Jurkat, Clone E6-1 (cell line): ENCODE results near the gene SPINK8.
A peak's percentile ranks its signal among the peaks of the same experiment; 100 is the strongest.
"Not testable (repeated sequence)": the region's sequence is repeated elsewhere in the genome, so short reads cannot be mapped to it uniquely, and the experiment has no call there.

Experiments used
- DNase-seq: peaks from one replicate; pipeline ENCODE4 v3.0.0-alpha.2; 2011; ENCODE audit warnings: low read depth, low spot score
- H3K4me3 ChIP-seq: 2 replicates; pipeline ENCODE4 v1.5.1; 2011; ENCODE audit warnings: mild to moderate bottlenecking, low read length, control low read depth, moderate library complexity

SPINK8 gene

DNA sequence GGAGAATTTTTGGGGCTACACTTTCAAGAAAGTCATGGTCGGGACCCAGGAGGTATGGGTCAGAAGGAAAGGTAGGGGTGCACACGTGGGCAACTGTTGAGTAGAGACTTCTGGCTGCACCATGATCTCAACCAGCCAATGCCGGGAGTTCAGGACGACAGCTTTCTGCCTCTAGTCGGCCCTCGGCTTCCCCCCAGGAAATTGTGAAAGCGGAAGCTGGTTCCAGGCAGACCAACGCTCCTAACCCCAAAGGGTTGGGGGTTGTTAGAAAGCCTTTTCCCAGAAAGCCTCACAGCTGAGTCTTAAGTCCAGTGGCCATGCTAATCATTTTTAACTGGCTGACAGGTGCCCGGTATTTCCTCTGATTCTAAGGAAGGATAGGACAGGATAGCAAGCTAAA lies 1.8 kb upstream of the SPINK8 start:
- not testable (repeated sequence) for DNase-seq, H3K4me3 ChIP-seq

DNA sequence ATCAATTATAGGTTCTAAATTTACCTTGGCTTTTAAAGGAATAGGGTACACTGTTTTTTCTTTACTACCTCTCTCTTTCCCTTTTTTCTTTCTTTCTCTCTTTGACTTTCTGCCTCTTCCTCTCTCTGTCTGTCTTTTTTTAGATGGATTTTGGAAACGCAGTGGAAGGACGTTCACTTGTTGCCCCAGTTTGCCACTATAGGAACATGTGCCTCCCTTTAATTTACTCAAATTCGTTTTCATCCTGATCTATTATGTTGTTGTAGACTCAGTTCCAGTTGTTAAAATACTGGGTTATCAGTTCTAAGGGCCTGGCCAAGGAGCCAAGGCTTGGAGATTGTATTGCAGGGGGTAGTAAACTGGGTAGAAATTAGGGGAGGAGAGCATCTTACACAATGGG lies 1.1 kb upstream of the SPINK8 start:
- DNase-seq, result no peak
- H3K4me3 ChIP-seq, result no peak overlapping the region

DNA sequence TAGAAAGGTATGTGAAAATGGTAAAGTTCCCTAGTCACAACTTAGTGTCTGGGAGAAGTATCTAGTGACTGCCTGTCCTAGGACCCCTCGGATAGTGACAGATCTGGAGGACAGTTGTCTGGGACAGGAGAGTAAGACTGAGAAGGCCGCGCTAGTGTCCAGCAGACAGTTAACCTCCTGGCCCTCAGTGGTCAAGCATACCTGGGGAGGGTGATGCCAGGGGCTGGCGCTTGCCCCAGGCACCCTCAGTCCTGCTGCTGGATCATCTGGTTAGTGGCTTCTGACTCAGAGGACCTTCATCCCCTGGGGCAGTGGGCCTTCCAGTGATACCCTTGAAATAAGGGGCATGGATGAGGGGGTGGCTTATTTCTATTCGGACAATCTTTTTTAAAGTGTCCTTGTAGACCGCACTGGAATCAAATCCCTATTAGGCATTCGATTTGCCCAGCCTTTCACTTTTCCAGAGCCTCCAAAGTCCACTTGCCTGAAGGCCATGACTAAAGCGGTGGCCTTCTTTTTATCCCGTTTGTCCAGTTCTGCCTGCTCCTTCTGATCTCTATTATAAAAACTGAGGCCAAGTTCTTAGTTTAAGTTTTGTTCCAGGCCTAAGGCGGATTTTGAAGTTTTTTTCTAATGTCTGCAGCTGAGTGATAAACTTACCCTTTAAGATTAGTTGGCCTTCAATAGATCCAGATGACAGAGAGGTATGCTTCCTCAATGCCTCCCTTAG lies 1.6 kb downstream of the SPINK8 start:
- H3K4me3 ChIP-seq, DNase-seq: not testable (repeated sequence)

DNA sequence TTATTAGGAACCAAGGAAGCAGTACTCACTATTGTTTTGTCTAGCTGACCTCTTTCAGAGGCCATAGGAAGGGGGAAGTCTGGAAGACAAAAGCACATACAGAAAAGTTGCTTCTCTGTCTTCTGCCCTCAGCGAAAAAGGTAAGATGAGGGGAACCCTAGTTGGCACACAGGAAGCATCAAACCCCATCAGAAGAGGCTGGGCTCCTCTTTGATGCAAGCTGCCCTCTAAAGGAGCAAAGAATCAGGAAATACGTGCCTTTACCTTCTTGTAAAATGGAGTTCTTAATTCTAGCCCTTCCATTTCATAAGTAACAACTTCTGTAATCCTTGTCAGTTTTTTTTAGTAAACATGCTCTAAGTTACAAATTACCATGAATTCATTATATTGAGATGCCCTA lies 12.5 kb downstream of the SPINK8 start:
- H3K4me3 ChIP-seq, result no peak overlapping the region
- no peak for DNase-seq

DNA sequence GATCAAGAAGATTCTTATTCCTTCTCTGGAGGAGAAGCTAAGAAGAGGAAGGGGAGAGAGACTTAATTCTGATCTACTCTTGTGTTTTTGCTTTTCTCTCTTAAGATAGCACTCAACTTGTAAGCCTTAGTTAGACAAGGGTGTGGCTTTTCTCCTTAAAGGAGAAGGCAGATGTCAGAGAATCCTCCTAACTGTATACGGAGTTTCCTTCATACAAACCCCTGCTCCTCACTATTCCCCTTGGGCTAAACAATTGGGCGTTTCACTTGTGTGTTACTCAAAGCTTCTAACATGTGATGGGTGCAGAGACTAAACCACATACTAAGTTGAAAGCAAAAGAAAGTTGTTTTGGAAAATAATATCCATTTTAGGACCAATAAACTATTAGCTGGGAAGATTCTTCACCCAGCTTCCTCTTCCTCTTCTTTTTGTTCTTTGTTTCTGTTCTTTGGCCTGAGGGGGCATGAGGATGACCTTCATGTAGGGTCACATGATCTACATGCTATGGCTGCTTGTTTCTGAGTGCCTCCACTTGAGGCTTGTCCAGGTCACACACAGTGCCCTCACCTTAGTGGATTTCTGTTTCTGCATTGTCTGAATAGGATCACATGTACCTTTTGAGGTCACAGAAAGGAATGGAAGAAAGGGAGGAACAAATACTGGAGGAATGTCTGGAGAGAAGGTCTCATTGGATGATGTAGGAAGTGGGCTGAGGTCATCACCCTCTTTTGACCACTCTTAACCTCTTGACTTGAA lies 14.6 kb downstream of the SPINK8 start:
- no peak for DNase-seq
- no peak overlapping the region for H3K4me3 ChIP-seq

DNA sequence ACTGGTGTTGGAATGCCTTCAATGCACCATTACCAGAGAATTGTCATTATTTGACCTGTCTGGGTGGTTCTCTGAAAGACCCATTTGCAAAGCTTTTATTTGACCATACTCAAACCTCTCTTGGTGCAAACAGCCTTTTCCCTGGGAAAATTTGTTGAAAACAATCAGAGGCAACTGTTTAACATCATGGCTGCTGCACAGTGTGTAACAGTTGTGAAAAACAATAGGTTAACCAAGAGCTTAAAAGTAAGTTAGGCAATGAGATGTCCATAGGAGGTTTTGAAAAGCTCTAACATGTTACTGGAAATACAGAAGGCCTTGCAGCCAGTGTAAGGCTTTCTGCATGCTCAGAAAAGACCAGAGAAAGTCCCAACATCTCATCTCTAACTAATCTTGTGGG lies 18.9 kb downstream of the SPINK8 start:
- DNase-seq, result no peak
- no peak overlapping the region for H3K4me3 ChIP-seq

DNA sequence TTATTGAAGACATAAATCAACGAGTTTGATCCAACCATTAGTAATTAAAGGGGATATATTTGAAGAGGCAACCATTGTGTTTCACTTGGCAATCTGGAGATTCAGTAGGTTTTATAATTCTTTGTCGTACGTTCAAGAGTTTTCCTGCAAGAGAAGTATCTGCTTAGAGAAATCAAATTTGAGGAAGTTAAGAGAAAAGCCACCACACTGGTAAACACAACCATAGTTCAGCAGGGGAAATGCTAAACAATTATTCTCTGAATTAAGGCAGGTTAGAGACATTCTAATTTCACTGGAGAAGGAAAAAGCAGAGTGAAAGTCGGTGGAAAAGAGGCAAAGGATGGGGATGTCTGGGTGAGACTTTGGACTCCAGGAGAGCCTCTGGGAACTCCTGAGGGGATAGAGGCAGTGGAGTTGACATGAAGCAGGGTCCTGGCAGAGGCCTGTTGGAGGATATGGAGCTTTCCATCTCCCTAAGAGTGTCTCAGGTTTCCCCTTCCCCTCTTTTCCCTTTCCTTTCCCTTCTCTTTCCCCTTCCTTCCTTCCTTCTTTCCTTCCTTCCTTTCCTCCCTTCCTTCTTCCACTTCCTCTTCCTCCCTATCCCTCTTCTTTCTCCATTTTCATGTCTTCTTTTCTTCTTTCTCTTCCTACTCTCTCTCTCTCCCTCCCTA lies 26.5 kb downstream of the SPINK8 start:
- no peak overlapping the region for H3K4me3 ChIP-seq
- DNase-seq, result no peak

DNA sequence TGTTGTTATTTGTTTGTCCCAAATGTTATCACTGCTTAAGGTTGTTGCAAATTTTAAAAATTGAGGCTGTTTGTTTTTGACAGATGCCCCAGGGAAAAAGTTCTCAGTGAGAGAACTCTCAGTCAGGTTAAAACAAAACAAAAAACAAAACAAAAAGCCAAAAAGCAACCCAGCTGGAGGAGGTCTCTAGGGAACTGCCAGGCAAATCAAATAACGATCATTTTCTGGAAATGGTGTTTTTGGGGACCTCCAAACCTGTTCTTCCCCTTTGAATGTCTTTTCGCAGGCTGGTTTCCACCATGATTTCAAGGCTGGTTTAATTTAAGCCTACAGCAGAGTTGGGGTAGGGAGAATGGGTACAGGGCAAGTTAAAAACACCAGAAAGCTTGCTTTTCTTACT lies 27.2 kb downstream of the SPINK8 start:
- DNase-seq, result no peak

DNA sequence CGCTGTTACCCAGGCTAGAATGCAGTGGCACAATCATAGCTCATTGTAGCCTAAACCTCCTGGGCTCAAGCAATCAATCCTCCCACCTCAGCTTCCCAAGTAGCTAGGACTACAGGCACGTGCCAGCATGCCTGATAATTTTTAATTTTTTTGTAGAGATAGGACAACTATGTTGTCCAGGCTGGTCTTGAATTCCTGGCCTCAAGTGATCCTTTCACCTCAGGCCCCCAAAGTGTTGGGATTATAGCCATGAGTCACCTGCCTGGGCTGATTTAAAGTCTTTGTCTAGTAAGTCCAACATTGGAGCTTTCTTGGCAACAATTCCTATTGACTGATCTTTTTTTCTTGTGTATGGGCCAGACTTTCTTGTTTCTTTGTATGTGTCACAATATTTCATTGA lies 28.1 kb downstream of the SPINK8 start:
- H3K4me3 ChIP-seq, result no peak overlapping the region
- no peak for DNase-seq

More for the DNA sequence above, 27.2 kb downstream of the SPINK8 start:
- no peak overlapping the region for H3K4me3 ChIP-seq

DNA sequence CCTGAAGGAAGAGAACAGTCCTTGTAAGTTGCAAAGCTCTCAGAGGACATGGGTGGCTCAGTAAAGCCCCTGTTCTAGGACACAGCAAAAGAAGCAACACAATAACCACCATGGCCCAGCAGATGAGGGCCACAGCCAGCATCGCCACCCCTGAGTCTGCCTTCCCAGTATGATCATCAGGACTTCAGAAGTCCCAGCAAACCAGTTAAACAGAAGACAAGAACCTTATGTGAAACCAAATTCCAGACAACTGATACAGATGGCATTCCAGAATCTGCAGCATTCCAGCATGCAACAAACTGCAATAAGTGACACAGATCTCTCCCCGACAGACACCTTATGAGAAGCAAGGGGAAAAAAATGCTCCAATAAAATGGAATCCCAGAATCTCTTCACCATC lies 30.4 kb downstream of the SPINK8 start:
- no peak for DNase-seq
- no peak overlapping the region for H3K4me3 ChIP-seq

DNA sequence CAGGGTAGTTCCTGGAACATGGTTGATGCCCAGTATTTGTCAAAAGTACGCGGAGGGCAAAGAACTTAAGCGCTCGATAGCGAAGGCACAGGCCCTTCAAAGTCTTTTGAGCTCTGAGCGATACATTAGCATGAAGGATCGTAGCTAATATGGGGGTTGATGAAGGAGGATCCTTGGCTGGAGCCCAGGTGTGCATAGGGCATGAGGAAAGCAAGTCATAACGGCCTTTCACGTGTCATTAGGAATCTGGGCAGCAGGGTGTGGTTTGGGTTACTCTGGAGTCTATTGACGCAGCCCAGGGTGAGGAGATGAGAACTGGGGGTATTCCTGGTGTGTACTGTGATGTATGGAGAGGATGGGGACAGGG lies 31.7 kb downstream of the SPINK8 start:
- DNase-seq, result no peak
- H3K4me3 ChIP-seq, result peak overlapping the region; percentile 85

DNA sequence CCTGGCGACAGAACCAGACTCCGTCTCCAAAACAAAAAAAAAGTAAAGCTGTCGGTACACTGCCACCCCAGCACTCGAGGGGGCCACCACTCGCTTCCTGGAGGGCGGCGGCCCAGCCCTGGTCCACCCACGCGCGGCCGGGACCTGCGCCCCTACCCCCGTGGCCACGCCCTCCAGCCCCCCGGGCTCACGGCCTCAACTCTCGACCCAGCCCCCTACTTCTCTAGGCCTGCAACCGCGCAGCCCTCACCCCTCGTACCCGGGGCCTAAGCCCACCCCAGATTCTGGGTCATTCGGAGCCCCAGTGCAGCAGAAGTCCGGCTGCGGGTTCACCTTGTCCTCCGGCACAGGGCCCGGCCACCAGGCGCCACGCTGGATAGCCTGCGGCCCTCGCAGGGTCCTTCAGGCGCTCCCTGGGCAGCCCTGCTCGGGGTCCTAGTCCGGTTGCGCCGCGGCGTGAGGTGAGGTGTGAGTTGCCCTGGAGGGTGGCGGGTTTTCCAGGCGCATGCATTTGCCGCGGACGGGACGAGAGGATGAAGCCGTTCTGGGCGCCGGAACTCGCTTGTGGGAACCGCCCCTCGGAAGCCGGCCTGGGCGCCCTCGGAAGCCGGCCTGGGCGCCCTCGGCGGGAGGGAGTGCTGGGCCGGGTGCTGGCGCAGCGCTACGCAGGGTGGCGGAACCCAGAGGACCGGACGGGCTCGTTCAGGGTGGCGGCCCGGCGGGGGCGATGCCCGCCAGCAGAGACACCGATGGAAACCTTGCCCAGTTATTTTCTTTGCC lies 32.3 kb downstream of the SPINK8 start, which contains the start of gene NME6:
TSS of gene NME6 (minus strand) at position 348 of the 780 bp plus-strand sequence.
- peak within 1 kb of the TSS; percentile 85 for H3K4me3 ChIP-seq
- peak; percentile 90 for DNase-seq

DNA sequence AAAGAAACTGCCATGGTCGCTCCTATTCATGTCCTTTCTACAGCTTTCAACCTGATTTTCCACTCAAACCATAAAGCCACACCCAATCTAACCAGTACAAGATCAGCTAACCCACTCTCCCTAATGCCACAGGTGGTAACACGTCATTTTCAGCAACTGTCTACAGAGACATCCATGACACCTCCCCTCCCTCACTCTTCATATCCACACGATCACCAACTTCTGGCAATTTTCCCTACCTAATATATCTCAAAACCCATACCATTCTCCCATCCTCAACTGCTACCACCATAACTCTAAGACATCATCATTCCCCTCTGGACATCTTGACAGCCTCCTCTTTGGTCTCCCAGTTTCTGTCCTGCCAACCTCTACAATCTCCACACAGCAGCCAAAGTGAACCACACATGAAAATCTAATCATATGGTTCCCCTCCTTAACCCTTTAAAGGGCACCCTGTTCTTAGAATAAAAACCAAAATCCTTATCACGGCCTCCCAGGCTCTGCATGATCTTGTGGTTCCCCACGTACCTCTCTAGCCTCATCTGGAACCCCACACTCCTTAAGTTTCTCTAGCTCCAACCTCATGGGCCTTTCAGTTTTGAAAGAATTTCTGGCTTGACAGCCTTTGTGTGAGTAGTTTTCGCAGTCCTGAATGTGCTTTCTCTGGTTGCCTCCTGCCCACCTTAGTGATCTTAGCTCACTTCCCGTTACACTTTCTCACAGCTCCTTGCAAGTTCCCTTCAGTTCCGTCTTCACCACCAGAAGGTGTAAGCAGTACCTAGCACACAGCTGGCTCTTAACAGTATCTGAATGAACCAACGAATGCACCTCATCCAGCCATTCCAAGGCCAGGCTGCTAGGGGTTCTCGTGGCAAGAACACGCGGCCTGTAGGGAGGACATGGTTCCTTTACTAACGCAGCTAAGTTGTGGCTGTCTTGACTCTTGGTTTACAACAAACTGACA lies 33.4 kb downstream of the SPINK8 start:
- peak overlapping the region; percentile 85 for H3K4me3 ChIP-seq
- DNase-seq, result peak; percentile 68

DNA sequence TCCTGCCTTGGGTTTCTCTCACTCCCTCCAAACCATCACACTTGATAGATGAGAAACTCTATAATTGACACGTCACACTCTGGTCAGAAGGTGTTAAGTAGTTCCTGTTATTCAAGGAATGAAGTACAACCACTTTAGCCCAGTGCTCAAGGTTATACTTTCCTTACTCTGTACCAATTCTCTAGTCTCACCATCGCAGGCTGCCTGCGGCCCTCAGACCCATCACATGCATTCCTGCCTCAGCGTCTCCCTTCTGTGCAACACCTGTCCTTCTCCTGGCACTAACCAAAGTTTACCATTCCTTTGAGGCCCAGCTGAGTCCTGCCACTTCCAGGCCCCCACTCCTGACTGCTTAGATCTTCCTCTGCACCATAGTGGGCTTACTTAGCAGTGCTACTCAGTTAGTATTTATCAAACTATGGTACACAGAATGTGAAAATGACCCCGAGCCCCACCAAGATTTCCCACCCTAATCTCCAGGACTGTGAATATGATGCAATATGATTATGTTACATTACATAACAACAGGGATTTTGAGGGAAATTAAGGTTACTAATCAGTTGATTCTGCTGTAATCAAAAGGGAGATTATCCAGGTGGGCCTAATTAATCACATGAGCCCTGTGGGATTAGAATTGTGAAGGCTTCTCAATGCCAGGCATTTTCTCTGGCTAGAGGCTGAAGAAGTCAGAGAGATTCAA lies 36.2 kb downstream of the SPINK8 start:
- no peak for DNase-seq
- H3K4me3 ChIP-seq, result no peak overlapping the region

DNA sequence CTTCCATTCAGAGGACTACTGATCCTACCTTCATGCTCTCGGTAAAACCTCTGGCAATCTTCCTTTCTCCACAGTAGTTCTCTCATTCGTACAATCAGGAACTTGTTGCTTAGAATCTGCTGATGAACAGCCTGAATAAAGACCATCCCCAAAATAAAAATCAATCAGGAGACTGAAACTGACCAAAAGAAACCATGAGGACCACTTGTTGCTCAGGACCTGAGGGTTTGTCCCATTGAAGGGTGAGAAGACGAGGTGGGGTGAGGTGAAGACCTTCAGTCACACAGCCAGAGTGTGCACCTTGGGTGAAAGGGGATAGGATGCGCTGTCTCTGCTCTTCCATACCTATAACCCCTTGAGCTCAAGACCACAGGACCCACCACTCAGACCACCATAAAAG lies 36.8 kb downstream of the SPINK8 start:
- DNase-seq, result no peak
- H3K4me3 ChIP-seq, result no peak overlapping the region

DNA sequence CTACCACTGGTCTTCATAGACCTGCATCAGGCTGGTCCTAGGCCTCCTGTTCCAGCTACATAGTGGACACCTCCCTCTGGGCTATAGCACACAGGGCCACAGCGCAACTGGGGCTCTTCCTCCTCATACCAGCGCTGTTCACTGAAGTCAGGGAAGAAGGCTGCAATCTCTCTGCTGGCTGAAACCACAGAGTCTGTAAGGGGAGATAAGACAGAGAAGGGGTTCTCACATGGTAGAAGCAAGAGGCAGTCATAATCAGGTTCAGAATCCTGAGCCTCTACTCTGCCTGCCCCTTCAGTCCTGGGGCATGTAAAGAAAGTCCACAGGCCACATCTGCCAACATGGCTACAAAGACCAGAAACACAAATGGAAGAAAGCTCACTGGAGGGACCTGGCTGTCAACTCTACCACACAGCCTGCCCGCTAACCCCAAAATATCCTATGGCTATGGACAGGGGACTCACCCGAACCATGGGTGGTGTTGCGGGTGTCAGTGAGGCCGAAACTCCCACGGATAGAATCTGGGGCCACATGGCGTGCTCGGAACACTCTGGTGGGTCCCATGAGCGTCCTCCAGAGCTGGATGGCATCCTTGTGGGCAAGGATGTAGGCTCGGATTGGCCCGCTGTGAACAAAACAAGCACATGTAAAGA lies 38.7 kb downstream of the SPINK8 start:
- no peak overlapping the region for H3K4me3 ChIP-seq
- no peak for DNase-seq

DNA sequence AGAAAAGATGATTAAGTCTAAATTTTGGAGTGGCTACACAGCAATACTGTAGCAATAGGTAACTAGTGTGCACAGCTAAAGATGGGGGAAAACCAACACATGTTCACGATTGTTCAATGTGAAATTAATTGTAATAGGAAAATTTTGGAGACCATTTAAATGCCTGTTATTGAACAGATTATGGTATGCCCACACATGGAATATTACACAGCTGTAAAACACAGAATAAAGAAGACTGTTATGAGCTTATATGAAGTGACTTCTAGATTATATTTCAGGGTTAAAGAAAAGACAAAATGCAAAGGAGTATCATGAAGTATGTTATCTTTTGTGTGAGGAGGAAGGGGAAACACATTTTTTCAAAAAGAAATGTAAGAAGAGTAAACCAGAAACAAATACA lies 43.8 kb downstream of the SPINK8 start:
- no peak overlapping the region for H3K4me3 ChIP-seq
- no peak for DNase-seq
